CD4-positive, alpha-beta T cell treated with Interferon alpha-2 for 1 hour (primary cell): ENCODE data around the gene PLEKHA7.
"Not testable (repeated sequence)": the region's sequence is repeated elsewhere in the genome, so short reads cannot be mapped to it uniquely, and the experiment has no call there.

Experiments
- DNase-seq, 2 donors: peaks; one replicate each; pipeline ENCODE4 v3.0.0-alpha.2; 2020 to 2022

The PLEKHA7 gene

GRCh38 chr11:16902182-16902581, 112.0 kb downstream of the PLEKHA7 start:
- no peak for DNase-seq

GRCh38 chr11:16900491-16900890, 113.7 kb downstream of the PLEKHA7 start:
- DNase-seq, result no peak

- no peak for DNase-seq
Observed at GRCh38 chr11:16899708-16900303, 114.4 kb downstream of the PLEKHA7 start.

- DNase-seq, result no peak
Observed at GRCh38 chr11:16898274-16898985, 115.8 kb downstream of the PLEKHA7 start.

- DNase-seq, result no peak
Observed at GRCh38 chr11:16897470-16898061, 116.6 kb downstream of the PLEKHA7 start.

- DNase-seq, result no peak
Observed at GRCh38 chr11:16896729-16897469, 117.3 kb downstream of the PLEKHA7 start.

GRCh38 chr11:16895306-16895705, 118.9 kb downstream of the PLEKHA7 start:
- no peak for DNase-seq

GRCh38 chr11:16893456-16894066, 120.7 kb downstream of the PLEKHA7 start:
- no peak for DNase-seq

GRCh38 chr11:16891964-16892363, 122.2 kb downstream of the PLEKHA7 start:
- DNase-seq, result no peak

GRCh38 chr11:16891165-16891564, 123.0 kb downstream of the PLEKHA7 start:
- DNase-seq, result no peak

GRCh38 chr11:16890442-16890841, 123.8 kb downstream of the PLEKHA7 start:
- no peak for DNase-seq

- no peak for DNase-seq
Observed at GRCh38 chr11:16889905-16890304, 124.3 kb downstream of the PLEKHA7 start.

- not testable (repeated sequence) for DNase-seq
Observed at GRCh38 chr11:16889010-16889409, 125.2 kb downstream of the PLEKHA7 start.

- not testable (repeated sequence) for DNase-seq
Observed at GRCh38 chr11:16887887-16888286, 126.3 kb downstream of the PLEKHA7 start.

GRCh38 chr11:16883174-16883573, 131.0 kb downstream of the PLEKHA7 start:
- no peak for DNase-seq

- DNase-seq, result no peak
Observed at GRCh38 chr11:16881766-16882165, 132.4 kb downstream of the PLEKHA7 start.

- DNase-seq, result no peak
Observed at GRCh38 chr11:16881074-16881709, 133.0 kb downstream of the PLEKHA7 start.

- no peak for DNase-seq
Observed at GRCh38 chr11:16880184-16880801, 133.9 kb downstream of the PLEKHA7 start.

GRCh38 chr11:16879690-16880089, 134.5 kb downstream of the PLEKHA7 start:
- no peak for DNase-seq

GRCh38 chr11:16876837-16877236, 137.4 kb downstream of the PLEKHA7 start:
- no peak for DNase-seq

- no peak for DNase-seq
Observed at GRCh38 chr11:16876053-16876752, 138.0 kb downstream of the PLEKHA7 start.
